NCI-H128 (cell line): ENCODE data around the gene ATG13.
"Not testable (repeated sequence)": the region's sequence is repeated elsewhere in the genome, so short reads cannot be mapped to it uniquely, and the experiment has no call there.

Experiments used
- DNase-seq: peaks from one replicate; lab custom pipeline; 2025; ENCODE audit not compliant: unreplicated experiment; lab: John Stamatoyannopoulos, UW

Gene ATG13

GRCh38 chr11:46642627-46643335 lies 25.4 kb downstream of the ATG13 start:
- DNase-seq, result no peak

- DNase-seq, result no peak
These were observed 26.2 kb downstream of the ATG13 start for GRCh38 chr11:46643531-46643930.

GRCh38 chr11:46643986-46644385 lies 26.6 kb downstream of the ATG13 start:
- DNase-seq, result no peak

DNA sequence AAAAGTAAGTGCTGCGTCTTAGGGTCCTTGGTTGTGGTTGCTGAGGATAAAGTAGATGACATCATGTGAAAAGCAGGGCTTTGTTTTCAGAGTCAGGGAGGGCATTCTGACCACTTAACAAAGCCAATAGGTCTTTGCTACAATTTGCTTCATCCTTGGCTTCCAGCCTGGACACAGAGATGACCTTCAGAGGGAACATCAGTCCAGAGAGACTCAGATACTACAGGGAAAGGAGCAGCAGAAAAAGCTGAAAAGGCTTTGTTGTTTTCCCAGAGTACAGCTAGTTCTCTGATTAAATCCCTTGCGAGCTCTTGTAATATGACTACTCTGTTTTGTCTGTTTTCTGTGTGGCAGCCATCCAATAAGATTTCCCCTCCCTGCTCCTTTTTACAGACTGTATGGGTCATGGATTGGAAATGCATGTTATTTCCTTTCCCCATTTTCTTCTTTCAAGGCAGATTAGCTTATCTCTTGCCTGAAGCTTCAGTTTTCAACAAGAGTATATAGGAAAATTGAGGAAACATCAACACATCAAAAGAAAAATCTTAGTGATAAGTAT lies 31.9 kb downstream of the ATG13 start:
- DNase-seq, result no peak

DNA sequence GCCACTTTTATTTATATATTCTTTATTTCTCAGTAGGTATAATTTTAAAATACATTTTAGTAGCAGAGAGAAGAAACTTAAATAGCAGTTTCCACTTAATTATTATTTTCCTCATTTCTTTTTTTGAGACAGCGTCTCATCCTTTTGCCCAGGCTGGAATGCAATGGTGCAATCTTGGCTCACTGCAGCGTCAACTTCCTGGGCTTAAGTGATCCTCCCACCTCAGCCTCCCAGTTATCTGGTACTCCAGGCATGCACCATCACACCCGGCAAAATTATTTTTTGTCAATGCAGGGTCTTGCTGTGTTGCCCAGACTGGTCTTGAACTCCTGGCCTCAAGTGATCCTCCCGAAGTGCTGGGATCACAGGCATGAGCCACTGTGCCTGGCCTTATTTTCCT lies 38.3 kb downstream of the ATG13 start:
- no peak for DNase-seq

- DNase-seq, result no peak
These were observed 39.8 kb downstream of the ATG13 start for GRCh38 chr11:46657186-46657585.

DNA sequence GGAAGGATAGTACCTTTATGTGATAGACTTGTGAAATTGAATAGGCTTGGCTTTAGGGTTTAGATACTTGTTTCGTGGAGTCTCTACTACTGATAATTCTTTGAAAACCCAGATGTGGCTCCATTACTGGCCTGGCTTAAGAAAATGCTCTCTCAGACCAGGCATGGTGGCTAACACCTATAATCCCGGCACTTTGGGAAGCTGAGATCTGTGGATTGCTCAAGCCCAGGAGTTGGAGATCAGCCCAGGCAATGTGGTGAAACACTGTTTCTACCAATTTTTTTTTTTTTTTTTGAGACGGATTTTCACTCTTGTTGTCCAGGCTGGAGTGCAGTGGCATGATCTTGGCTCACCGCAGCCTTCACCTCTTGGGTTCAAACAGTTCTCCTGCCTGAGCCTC lies 40.9 kb downstream of the ATG13 start:
- DNase-seq, result no peak

DNA sequence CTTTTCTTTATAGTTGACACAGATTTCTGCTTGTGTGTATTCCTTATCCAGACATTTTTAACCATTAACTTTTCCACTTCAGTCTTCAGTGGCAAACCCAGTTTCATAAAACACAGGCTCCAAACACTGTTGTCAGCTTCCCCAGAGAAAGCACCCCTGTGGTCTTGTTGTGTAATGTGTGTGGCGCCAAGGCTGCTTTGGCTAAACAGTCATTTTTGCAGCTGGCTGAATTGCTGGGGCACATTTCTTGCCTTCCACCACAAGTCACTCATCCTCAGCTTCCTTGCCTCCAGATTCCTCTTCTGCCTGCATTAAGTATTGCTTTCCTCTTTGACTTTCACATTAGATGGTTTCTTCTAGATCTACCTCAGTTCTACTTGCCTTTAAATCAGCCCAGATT lies 42.6 kb downstream of the ATG13 start:
- no peak for DNase-seq

DNA sequence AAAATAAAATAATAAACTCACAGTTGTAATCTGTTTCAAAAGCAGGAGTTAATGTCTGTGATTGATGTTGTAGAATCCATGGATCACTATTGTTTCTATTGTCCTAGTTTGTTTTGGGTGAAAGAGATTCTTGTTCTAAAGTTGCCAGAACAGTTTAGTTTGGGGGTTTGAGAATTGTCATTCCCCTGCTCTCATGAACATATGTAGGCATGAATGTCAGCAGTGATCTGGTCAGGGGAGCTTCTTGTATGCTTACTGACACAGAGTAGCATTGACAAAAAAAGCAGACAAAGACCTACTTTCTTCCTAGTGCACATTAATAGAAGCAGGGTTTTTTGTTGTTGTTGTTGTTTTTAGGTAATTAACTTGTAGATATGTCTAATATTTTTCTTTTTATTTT lies 44.5 kb downstream of the ATG13 start:
- no peak for DNase-seq

- DNase-seq, result no peak
These were observed 45.0 kb downstream of the ATG13 start for GRCh38 chr11:46662366-46662765.

GRCh38 chr11:46663277-46663940 lies 46.1 kb downstream of the ATG13 start:
- no peak for DNase-seq

- no peak for DNase-seq
These were observed 47.3 kb downstream of the ATG13 start for GRCh38 chr11:46664612-46665011.

DNA sequence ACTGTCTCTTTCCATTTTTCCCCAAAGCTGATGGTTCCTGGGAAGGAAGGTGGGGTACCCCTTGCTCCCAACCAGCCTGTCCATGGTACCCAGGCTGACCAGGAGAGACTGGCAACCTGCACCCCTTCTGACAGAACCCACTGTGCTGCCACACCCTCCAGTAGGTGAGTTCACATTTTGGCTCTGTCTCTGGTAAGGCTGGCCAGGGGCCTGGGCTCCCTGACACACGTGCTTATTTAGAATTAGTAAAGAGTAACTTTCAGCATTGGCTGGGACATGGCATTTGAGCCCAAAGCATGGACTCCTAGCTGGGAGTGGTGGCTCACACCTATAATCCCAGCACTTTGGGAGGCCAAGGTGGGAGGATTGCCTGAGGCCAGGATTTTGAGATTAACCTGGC lies 48.0 kb downstream of the ATG13 start:
- no peak for DNase-seq

- DNase-seq, result no peak
These were observed 49.2 kb downstream of the ATG13 start for GRCh38 chr11:46666516-46666915.

- DNase-seq, result no peak
These were observed 49.7 kb downstream of the ATG13 start for GRCh38 chr11:46667043-46667481.

GRCh38 chr11:46668480-46669085 lies 51.2 kb downstream of the ATG13 start:
- DNase-seq, result no peak

DNA sequence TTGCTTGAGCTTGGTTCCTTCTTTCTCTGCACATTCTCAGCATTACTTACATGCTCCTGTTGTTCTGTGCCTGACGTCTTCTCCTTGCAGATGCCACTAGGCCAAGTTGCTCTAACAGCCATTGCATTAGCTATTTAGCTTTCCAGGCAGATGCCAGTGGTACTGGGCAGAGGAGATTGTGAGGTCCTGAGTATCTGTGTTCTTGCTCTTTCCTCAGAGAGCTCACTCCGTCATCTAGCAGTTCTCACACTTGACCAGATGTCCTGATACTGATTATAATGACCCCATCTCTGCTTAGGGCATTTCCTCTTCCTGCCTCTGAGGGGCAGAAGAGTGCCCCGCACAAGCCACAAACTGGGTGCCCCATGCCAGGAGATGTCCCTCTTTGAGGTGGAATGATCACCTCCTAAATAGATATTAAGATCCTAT lies 52.4 kb downstream of the ATG13 start:
- DNase-seq, result no peak

GRCh38 chr11:46670521-46670920 lies 53.2 kb downstream of the ATG13 start:
- DNase-seq, result not testable (repeated sequence)

DNA sequence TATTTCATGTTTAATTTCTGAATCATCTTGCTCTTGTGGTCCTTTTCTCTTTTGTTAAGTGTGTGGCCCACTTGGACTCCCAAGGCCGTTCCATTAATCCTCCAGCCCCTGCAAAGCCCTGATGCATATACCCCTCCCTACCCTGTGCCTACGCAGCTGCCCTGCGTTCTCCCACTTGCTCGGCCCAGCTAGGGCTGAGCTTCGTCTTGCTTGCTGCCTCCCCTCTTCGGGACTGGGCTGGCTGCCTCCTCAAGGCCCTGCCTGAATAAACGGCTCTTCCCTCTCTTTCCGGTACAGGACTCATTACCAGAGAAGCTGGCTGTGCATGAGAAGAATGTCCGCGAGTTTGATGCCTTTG lies 54.6 kb downstream of the ATG13 start:
- no peak for DNase-seq

- no peak for DNase-seq
These were observed 55.1 kb downstream of the ATG13 start for GRCh38 chr11:46672381-46672839.

DNA sequence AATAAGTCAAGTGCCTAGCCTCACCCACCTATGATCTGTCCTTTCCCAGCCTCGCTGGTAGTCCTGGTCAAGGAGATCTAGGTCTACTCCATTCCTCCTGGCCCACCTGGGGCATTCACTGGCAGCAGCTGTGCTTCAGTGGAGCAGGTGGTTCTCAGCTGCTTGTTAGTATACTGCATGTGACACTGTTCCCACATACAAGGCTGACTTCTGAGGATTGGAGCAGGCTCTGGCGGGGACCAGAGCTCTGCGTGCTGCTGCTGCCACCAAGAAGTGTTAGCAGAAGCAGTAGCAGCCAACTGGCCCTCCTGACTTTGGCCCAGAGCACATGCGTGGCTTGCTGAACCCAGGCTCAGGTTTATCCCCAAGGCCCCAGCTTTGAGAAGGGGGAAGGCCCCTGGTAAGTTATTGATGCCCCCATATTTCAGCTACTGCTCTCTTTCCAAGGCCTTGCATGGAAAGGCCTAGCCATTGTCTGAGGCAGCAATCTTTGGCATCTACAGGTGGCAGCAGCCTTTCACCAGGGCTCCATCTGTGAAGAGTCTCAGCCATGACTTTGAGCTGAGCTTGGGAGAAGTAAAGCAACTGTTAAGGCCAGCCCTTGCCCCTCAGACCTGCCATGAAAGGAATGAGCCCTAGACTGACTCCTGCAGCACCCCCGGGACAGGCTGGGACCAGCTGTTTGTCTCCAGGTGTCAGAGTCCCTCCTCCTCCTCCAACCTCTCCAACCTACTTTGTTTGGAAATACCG lies 56.5 kb downstream of the ATG13 start:
- DNase-seq, result no peak
